HG03175 (cell line): ENCODE measurements around the gene CXCL14.

Experiments
- ATAC-seq: cut with Tn5 transposase; IDR thresholded peaks from one replicate; pipeline ENCODE4 v1.9.1; 2021; ENCODE audit warnings: mild to moderate bottlenecking, moderate library complexity; ENCODE audit not compliant: unreplicated experiment

Gene CXCL14

DNA sequence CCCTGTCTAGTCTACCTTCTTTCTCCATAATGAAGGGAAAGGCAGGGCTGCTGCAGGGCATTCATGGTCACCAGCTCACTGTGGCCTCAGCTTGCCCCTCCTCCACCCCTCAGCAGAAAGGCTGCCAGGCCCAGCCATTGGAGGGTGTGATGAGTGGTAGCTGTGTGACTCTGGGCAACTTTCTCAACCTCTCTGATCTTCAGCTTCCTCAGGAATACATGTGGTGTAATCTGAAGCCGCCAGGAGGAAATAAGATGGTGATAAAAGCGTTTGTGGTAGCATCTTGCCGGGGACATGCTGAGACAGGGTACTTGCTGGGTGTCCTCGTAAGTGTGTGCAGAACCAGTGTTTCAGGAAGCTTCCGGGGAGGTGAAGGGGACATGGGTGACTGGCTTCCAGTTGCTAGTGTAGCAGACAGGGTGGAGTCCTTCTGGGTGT is 9.8 kb downstream of the CXCL14 start:
- no peak for ATAC-seq

DNA sequence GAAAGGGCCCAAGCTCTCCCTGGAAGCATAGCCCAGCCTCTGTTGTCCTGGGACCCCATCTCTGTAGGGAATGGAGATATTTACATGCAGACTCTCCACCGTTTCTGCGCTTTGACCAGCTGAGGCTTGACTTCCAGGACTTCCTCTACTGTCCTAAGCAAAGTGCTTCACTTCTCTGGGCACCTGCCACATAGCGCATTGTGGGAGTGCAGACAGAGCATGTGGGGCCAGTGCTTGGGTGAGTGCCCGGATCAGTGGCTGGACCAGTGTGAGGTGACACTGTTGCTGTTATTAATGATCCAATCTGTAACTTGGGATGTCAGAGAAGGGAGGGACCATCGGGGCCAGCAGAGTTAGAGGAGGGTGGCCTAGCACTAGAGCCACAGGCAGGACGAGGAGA is 10.5 kb downstream of the CXCL14 start:
- ATAC-seq = no peak

DNA sequence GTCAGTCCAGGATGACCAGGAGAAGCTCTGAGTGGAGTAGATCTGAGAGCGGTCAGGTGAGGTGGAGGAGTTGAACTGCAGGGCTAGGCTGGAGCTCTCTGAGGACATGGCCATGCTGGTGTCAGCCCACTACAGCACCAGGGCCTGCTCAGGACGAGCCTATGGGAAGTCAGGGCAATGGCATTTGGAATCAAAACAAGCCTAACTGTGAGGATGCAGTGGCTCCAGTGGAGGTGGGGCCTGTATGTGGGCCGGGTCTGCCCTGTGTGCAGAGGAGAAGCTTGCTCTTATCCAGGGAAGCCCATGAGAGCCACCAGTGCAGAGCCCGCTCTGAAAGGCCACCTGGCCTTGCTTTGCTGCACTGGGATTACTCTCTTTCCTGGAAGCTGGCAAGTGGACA is 11.1 kb downstream of the CXCL14 start:
- ATAC-seq = no peak

DNA sequence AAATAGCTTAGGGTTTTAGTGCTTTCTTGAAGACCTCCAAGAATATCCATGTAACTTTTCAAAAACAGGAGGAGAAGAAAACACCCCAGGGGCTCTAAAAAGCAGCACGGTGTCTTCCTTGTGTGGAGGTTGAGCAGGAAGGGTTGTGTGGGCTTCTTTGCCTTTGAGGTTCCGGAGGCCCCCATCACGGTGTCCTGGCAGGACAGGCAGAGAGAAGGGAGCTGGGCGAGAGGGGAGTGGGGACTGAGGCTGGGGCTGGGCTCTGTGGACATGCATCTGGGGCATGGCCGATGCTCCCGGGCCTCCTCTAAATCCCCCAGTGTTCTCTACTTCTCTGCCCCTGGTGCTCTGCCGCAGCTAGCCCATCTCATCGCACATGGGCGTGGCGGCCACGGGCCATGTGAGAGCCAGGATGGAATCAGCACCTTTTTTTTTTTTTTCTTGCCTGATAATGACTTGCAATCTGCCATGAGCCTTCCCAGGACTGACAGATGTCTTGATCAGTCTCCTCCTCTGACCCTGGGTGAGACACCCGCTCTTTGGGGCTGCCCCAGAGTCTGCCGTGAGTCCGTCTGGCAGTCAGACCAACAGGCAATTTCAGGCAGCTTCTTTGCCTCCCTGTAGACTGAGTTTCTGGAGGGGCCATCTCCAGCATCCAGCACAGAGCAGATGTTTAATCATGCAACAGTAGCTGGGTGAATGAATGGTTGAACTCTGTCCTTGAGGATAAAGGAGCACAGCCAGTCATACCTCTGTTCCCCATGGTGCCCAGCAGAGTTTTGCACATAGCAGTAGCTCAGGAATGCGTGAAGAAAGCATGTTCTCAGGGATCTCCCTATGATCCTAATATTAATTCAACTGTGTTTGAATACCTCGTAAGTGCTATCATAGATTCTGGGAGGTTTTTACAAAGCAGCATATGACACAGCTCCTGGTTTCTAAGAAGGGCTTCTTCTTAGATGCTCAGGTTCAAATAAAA is 12.1 kb downstream of the CXCL14 start:
- no peak for ATAC-seq

DNA sequence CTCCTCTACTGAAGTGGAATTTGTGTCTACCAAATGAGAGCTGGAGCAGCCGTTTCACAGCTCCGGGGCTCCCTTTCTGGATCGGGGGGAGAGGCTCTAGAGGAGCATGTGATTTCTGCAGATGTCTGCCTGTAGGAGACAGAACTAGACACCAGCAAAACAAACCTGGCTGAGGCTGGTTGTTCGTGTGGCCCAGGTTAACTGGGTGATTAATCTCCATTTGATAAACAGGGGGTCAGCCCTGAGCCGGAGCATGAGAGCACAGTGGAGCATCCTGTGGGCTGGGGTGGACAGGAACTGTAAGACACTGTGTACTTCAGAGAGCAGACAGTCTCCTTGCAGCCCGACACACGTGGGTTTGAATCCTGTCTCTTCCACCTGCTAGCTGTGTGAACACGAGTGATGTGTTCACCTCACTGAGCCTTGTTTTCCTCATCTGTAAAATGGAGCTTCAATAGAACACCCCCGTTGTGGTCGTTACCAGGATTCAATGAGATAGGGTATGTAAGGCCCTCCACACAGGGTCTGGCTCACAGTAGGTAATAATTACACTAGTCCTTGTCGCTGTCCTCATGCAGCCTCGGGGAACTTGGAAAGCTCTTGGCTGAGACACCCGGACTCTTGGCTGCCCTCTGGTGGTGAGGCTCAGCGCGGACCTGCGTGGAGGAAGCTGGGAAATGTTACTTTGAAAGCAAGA is 12.9 kb downstream of the CXCL14 start:
- no peak for ATAC-seq

DNA sequence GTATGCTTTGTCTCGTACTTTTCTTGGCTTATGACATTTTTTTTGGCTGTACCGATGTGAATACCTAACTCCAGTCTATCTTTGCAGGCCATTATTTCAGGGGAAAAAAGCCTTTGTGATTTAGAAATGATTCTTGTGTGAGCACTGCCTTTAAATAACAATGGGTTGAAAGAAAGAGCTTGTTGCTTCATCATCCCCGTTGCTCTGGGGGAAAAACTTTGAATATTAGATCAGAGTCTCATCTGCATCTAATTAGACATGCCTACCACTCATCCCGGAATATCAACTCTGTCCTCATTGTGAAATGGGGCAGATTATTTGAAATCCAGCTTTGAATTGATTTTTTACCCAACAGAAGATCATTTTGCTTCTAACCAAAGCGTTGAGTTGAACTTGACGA is 13.5 kb downstream of the CXCL14 start:
- no peak for ATAC-seq

DNA sequence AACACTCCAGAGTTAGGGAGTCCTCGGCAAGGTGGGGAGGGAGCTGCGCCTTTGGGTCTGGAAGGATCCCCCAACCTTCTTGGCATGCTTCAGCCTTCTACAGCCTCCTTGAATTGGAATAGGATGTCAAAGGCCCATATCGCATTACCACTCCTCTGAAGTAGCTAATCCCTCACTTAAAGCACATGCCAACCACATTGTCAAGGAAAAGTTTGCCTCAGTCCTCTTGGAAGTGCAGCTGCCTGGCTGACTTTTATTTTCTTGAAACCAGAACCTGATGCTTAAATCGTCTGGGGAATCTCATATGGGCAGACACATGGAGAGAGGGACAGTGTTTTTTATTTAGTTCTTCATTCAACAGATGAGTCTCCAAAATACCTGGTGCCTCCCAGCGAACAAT is 14.5 kb downstream of the CXCL14 start:
- no peak for ATAC-seq

DNA sequence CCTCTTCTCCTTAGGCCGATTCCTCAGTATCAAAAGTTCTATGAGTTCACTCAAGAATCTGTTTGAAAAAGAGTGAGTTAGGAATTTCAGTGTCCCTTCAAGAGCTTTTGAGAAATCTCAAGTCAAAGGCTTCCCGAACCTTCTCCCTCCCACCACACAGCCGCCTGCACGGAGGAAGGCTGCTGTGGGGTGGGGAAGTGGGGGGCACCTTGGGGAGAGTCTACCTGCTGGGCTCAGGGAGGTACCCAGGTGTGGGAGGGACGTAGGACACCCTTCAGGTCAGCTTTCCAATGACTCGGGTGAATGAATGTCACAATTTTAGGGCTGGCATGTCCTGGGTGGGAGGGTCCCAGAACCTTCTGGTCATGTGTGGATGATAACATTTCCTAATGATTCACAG is 17.5 kb downstream of the CXCL14 start:
- no peak for ATAC-seq

DNA sequence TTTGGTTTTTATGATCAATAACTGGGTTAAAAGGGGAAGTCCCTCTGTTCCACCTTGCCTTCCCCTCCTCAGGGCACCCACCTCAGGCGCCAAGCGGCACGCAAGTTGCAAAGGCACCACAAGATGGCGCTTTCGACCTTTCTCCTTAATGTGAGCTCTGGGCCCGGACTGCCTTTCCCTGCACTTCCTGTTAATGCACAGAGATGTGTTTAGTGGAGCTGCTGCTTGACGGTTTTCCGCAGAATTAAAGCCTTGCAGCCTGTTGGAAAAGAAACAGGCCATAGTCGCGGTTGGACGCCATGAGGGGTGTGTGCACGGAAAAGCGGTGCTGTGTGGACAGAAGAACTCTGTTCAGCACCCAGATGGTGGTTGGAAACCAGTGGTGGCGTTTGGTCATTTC is 17.9 kb downstream of the CXCL14 start:
- peak; percentile 95 for ATAC-seq

DNA sequence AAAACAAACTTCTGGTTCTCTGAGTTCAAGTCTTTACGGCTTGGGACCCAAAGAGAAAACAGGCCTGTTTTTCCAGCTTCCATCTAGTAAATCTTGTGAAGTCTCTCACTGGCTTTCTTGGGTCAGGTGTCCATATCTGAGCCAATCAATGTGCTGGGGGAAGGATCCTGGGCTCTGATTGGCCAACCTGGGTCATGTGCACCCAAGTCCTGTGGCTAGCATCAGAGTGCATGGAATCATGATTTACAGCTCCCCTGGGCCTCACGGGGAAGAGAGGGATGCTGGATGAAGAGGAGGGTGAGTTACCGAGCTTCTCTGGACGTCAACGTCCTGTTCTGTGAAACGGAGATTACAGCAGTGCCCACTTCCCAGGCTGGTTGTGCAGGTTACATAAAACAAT is 19.4 kb downstream of the CXCL14 start:
- no peak for ATAC-seq

DNA sequence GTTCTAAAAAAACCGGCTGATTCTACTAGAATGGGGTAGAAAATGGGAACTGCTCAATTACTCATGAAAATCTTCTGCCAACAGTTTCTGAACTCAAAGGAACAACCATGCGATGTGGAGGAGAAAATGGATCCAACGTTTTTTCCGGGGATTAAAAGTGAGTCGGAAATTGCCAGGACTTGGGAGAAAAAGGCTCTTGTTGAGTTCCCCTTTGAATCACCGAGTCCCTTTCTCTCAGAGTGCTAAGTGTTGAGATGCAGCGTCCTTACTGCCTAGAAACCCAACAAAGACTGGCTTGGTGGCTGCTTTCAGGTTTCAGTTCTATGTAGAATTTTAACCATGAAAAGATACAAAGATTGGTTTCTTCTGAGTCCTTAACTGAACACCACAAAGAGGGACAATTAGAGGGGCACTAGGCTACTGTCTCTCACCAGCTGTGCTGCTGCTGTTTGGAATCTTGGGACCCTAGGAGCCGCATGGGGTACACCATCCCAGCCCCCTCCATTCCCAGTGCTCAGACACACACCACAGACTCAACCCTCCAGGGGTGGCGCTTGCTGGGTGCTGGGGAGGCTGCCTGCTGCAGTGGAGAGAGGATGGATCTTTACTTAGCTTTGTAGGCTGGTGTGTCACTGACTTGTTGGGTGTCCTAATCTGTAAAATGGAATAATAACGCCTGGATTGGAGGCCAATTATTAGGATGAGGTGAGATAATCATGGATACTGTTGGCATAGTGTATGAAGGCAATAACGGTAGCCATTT is 21.5 kb downstream of the CXCL14 start:
- ATAC-seq = no peak

DNA sequence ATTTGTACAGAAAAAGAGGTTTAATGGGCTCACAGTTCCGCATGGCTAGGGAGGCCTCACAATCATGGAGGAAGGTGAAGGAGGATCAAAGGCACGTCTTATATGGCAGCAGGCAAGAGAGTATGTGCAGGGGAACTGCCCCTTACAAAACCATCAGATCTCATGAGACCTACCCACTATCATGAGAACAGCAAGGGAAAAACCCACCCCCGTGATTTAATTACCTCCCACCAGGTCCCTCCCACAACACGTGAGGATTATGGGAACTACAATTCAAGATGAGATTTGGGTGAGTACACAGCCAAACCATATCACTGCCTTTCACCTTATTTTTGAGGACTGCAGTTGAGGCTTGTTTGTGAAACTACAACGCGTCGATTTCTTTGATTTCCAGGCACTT is 22.2 kb downstream of the CXCL14 start:
- no peak for ATAC-seq

DNA sequence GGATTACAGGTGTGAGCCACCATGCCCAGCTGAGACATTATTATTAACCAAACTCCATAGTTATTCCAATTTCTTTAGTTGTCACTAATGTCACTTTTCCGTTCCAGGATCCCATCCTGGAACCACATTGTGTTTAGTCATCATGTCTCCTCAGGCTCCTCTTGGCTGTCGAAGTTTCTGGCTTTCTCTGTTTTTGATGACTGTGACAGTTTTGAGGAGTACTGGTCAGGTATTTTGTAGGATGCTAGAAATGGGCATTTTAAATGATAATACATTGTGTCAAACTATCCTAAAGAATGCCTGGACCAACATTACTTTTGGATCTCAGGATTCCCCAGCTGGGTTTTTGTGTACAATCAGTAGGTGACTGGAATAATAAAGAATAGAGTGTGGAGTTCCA is 23.3 kb downstream of the CXCL14 start:
- no peak for ATAC-seq

DNA sequence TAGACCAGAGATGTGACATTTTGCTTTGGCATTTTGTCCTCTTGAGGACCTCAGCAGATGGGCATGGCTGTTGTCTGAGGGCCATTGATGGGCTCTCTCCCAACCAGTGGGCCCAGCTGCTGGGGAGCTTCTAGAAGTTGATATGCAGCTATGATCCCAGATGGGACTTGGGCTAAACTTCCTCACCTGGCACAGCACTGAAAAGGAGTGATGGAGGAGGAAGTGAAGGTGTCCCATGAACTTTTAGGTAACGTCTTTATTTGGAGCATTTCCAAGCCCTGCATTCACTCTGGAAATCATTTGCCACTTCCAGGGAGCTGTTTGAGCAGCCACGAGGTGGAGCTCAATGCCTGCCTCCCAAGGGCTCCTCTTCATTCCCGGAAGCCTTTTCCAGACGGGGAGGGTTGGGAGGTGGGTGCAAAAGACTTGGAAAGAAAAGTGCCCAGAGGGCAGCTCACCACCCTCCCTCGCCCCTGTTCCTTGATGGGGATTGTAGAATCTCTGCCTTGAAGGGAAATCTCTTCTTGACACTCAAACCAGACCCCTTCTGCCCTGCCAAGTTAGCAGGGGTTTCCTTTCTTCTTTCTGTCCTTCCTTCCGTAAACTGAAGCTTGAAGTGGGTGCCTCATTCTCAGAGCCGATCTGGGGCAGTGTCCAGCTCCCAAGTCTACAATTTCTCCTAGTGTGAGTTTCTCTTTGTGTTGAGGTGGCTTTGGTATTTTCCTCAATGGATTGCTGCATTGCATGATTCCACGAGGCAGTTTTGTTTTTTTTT is 24.9 kb downstream of the CXCL14 start:
- ATAC-seq = no peak

DNA sequence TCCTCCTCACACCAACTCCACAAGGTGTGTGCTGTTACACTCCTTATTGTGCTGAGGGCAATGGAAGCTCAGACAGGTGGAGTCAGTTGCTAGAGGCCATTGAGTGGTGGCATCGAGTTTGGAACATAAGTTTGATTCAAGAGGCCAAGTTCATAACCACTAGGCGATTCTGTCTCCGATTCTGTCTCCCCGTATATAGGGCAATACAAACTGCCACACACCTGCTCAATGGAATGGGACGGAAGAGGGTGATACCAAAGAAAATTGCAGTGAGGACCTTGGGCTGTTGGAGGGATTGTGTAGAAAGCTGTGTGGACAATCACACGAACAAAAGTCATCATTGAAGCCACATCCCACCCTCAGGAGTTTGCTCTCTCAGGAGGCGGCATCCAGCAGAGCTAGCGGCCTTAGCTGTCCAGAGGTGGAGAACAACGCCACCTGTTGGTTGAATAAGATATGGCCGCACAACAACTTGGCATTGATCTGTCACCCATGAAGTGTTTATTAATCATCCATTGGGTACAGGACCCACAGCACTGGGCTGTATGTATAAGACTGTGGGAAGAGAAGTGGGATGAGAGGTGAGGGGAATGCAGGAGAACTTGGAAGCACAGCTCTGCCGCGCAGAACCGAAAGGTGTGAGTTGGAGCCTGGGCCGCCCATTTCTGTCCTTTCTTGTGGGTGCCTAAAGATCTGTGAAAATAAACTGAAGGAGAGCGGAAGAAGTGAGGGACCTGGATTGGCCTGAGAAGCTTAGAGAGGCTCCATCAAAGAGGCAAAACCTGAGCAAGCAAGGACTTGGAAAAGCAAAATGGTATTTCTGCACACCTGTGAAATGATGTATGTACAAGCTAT is 27.0 kb downstream of the CXCL14 start:
- ATAC-seq = peak; percentile 77

DNA sequence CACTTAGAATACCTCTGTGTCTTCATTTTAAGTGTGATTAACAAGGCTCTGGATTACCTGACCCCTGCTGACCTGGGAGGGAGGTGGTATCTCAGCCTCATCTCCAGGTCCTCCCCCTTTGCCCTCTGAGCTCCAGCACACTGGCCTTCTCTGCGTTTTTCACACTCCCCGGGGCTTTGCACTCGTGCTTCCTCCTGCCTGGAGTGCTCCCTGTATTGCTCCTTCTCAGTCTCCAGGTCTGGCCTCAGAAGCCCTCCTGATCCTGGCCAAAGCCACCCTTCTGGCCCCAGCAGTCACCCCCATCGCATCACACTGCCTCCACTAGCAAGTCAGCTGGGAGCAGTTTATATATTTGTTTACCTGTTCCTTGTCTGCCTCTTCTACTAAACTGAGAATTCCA is 29.4 kb downstream of the CXCL14 start:
- no peak for ATAC-seq

DNA sequence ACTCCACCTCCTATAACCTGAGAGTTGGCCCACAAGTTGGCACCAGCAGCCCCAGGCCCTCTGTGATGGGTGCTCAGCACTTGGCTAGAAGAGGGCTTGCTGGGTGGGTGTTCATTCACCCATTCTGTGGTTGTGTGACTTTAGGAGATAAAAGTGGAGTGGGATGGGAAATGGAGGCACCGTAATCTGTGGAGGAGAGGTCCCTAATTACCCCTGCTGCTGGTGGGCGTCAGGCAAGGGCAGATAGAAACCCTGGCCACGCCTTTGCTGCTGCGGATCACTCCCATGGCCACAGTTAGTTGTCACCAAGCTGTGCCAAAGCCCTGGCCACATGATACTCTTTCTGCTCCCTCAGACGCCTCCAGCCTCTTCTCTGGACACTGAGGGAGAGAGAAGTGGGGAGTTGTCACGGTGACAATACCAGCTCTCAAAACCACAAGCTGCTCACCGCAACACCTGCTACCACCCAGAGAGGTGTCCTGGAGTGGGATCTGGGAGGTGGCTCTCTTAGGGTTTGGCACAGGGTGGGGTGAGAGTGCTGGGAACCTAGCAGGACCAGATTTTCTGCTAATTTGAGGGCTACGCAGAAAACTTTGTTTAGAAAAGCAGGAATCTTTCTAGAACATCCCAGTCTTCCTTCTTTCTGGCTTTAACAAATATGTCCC is 31.1 kb downstream of the CXCL14 start:
- no peak for ATAC-seq

DNA sequence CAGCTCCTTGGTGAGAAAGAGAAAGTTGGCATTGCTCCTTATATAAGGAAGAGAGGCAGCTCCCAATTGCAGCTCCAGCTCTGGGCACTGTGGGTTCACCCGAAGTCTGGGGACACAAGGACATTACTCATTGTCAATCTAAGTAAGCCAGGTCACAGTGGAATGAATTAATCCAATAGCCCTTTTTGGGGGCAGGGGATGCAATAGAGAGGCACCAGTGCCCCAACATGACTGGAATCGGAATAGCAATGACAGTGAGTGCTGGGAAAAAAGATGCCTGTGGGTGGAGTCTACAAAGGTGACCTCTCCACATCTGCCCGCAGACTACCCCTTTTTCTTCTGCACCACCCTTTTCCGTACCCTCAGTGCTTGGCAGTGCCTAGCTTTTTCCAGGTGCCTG is 31.9 kb downstream of the CXCL14 start:
- ATAC-seq = no peak

DNA sequence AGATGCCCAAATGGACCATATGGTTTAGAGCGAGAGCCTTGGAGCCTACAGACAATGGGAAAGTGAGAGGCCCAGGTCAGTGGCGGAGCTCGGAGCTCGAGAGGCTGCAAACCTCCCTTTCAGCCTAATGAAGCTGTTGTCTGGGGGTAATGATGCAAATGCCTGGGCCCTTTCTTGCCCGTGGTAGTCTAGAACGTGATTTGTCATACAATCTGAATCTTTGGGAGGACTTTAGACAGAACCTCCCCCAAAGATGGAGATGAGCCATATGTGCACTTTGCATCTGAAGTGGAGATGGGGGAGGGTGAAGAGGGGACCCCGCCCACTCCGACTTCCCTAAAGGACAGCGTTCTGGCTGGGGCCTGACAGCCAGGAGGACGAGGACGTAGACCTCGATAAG is 32.7 kb downstream of the CXCL14 start:
- ATAC-seq = no peak
